ENCODE data around the gene RRBP1.

The RRBP1 gene

DNA sequence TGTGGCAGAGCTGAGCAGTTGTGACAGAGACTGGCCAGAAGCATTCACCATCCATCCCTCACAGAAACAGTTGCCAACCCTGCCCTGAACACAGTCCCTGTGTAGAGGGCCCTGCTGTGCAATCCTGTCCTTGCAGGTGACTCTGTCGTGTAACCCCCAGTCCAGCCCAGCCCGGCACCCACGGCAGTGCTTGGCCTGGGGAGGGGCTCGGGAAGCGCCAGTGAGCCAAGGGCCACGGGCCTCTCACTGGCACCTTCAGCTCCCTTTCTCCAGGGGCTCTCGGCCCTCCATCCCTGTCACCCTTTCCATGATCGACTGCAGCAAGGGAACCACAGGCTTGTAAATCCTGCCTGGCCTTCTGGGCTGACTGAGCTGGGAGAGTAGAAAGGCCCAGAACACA, 53.0 kb downstream of the RRBP1 start:
- Mint-ChIP-seq H3K9me3 (no peaks in the 10 kb centered on the region), H3K27me3 (ENCODE audit: low read depth) (no peaks in the 10 kb centered on the region), H3K4me3 (no peak overlapping the region), H3K4me1 (peaks cover 7% of the 10 kb centered on the region), H3K36me3 (ENCODE audit: low read depth) (peaks cover 55% of the 10 kb centered on the region), H3K27ac (no peak overlapping the region)
- no peak for TF ChIP-seq CTCF (IDR thresholded peaks at IDR 0.05; ENCODE audit: unreplicated experiment in 3 of 3)

- Mint-ChIP-seq H3K4me1 (no peaks in the 10 kb centered on the region), H3K9me3 (no peaks in the 10 kb centered on the region), H3K4me3 (no peak overlapping the region), H3K27me3 (ENCODE audit: low read depth) (no peaks in the 10 kb centered on the region), H3K36me3 (ENCODE audit: low read depth) (peaks cover 53% of the 10 kb centered on the region), H3K27ac (peak overlapping the region in 1 of 3 experiments; percentile 13)
- no peak for TF ChIP-seq CTCF (IDR thresholded peaks at IDR 0.05; ENCODE audit: unreplicated experiment in 3 of 3)
Observed at GRCh38 chr20:17628101-17628841, 53.8 kb downstream of the RRBP1 start.

GRCh38 chr20:17627101-17627955, 54.7 kb downstream of the RRBP1 start:
- peaks cover 50% of the 10 kb centered on the region for H3K36me3 Mint-ChIP-seq (ENCODE audit: low read depth)
- H3K27me3 Mint-ChIP-seq (ENCODE audit: low read depth) = no peaks in the 10 kb centered on the region
- H3K4me1 Mint-ChIP-seq = no peaks in the 10 kb centered on the region
- H3K4me3 Mint-ChIP-seq = no peak overlapping the region
- TF ChIP-seq CTCF (IDR thresholded peaks at IDR 0.05; ENCODE audit: unreplicated experiment in 3 of 3) = no peak
- no peaks in the 10 kb centered on the region for H3K9me3 Mint-ChIP-seq
- no peak overlapping the region for H3K27ac Mint-ChIP-seq

- H3K4me1 Mint-ChIP-seq = no peaks in the 10 kb centered on the region
Observed at GRCh38 chr20:17626217-17627007, 55.6 kb downstream of the RRBP1 start.

More at GRCh38 chr20:17626217-17627007, 55.6 kb downstream of the RRBP1 start:
- Mint-ChIP-seq H3K4me3 (no peak overlapping the region), H3K27ac (peak overlapping the region in 1 of 3 experiments; percentile 37), H3K9me3 (no peaks in the 10 kb centered on the region), H3K27me3 (ENCODE audit: low read depth) (no peaks in the 10 kb centered on the region), H3K36me3 (ENCODE audit: low read depth) (peaks cover 44% of the 10 kb centered on the region)
- TF ChIP-seq CTCF (IDR thresholded peaks at IDR 0.05; ENCODE audit: unreplicated experiment in 3 of 3) = no peak
